HL-60/S4 (cell line): ENCODE results near the gene HIPK2.

Source experiments
- in situ Hi-C: fragments of 300-500 bp; cut with MboI; formaldehyde crosslinking; loops from 2 replicates; pipeline ENCODE4 v1.14.3; 2022; ENCODE audit warnings: low sequenced_read_pairs

Gene HIPK2

DNA sequence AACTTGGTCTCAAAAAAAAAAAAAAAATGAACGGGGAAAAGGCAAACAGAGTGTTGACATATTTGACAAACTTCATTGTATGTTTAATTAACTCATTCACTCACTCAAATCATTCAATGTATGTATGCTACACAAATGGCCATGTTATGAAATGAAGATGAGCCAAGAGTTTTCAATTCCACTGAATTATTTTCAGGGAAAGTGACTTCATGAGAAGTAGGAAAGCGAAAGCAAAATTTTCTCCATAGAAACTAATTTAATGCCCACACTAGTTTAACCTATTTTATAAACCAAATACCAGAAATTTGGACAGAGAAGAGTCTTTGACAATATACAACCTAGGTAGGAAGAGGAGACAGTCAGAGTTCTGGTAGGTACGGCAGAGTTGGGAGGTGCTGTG lies 119.5 kb downstream of the HIPK2 start:
- in situ Hi-C loops = no loop called here

DNA sequence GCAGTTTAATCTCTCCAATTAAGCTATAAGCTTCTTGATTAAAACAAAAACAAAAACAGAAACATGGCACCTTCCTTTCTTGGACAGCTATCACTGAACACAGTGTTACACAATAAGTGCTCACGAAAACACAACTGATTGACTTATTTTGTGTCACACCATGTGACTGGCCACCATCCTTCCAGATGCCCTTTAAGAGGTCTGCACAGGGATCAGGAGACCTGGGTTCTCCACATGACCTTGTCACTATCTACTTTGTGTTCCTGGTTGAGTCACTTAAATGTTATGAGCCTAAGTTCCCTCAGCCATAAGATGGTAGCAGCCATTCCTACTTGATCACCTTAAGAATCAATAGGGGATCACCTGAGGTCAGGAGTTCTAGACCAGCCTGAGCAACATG lies 120.1 kb downstream of the HIPK2 start:
- in situ Hi-C loops = no loop called here

GRCh38 chr7:139656387-139656786 lies 121.4 kb downstream of the HIPK2 start:
- in situ Hi-C loops = no loop called here

DNA sequence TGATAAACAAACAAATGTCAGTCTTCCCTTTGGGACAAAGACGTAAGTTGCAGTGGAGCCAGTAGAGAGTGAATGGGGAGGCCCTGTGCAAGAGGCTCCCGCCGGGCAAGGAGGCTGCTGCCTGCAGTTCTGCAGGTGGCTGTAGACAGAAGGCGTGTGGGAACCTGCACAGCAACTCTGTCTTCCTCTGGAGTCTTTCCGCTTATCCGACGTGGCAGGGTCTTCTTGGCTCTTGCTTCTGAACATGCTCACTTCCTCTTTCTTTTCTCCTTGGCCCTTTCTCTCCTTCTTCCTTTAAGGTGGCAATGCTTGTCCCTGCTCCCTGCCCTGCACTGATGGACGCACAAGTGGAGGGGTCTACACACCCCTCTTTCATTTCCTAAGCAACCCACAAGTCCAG lies 122.5 kb downstream of the HIPK2 start:
- in situ Hi-C loops = no loop called here

DNA sequence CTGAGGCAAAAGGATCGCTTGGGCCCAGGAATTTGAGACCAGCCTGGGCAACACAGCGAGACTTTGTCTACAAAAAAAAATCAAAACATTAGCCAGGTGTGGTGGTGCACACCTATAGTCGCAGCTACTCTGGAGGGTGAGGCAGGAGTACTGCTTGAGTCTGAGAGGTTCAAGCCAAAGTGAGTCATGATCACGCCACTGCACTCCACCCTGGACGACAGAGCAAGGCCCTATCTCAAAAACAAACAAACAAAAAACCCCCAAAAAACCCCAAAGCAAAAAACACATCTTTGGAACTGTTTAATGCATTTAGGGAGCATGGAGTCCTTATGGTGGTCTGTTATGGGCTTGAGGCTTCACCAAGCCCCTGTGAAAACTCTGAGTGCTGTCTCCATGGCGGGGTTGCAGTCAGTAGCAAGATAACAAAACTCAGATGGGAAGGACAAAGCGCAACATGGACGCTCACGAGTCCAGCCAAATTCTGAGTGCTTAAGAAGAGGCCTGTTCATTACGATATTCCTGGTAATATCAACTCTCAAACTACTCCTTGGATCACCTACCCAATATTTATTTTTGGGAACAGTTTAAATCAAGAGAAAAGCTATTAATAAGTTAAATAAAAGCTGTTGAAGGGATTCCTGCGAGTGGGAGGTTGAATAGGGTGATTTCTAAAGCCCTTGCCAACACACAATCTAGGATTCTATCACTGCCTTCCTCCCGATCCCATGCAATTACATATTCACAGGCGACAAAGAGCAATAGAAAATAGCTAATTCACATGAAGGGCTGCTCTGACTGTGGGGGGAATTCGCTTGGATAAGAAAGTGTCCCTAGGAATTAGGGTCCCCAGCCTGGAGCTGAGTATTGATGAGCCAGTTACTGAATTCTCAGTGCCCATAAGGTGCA lies 123.3 kb downstream of the HIPK2 start:
- in situ Hi-C loops = no loop called here

DNA sequence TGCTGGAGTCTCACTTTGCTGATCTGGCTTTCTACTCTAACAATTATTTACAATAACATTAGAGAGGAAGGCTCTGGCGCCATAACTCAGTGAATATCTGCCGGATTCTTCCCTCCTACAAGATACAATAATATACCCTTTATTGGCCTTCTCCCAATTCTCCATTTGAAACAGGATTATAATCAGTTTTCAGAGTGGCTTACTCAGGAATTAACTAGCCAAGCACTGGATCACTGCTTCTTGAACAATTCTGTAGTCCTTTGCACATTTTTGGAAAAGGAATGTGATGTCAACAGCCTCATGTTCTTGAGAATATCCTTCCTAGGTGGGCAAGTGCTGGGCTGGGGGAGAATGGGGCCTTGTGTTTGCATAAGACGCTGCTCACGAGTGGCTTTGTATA lies 125.9 kb downstream of the HIPK2 start:
- in situ Hi-C loops = no loop called here

DNA sequence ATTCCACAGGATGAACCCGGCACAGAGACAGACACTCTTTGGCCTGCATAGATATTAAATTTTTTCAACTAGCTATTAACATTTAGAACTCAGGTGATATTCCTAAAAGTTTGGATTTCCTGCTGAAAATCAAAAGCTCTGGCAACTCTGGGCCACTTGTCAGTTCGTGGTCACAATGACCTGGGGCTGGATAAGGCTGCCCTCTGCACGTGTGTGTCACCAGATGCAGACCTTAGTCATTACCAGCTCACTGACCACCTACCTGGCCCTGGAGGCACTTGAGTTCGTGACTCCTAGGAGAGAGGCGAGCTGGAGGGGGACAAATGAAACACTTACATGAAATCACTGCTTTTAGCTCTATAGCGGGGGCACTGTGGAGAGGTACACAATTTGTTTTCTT lies 126.5 kb downstream of the HIPK2 start:
- in situ Hi-C loops = no loop called here

DNA sequence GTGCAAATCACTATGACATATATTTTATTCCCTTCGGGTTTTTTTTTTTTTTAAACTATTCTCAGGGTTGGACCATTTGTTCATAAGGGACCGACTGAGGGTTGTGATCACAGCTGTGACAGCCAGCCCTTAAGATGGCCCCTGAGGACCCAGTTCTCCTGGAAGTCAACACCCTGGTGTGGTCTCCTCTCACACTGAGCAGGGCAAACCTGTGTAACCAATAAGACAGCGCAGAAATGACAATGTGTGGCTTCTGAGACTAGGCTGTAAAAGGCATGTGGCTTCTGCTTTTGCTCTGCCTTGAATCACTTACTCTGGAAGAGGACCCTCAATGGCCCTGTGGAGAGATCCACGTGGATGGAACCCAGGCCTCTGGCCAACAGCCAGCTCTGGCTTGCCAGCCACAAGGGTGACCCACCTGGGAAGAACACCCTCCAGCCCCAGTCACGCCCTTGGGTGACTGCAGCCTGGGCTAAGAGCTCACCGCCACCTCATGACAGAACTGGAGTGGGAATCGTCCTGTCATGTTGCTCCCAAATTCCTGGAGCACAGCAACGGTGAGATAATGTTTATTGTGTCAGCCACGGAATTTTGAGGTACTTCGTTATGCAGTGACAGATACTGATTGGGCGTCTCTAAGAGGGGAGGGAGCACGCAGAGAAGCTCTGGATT lies 127.2 kb downstream of the HIPK2 start:
- in situ Hi-C loops = no loop called here

- in situ Hi-C loops = loop anchor here (10.0 to 25.0 kb wide), 2 partner anchors 356 to 688 kb away; no protein-coding TSS in a partner anchor
Measured at GRCh38 chr7:139648941-139649425, 128.8 kb downstream of the HIPK2 start.

DNA sequence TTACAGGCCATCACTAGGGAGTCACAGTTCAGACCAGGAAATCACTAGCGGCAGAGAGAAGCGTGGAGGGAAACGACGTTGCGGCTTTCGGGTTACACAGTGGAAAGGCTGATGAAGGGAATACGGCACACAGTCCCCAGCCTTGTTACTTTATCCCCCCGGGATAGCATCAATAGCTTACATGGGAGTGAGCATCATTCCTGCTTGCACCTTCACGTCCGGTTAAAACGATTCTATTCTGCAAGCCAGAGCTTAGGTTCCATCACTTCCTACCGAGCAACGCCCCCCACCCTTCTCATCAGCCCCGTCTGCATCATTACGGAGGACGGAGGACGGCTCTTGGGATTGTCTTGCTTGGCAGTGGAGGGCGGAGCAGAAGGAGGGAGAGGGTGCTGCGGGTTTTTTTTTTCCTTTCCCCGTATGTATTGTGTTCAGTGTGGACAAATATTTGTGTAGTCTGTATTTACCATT lies 129.4 kb downstream of the HIPK2 start:
- in situ Hi-C loops = loop anchor here (10.0 to 25.0 kb wide), 2 partner anchors 356 to 689 kb away; no protein-coding TSS in a partner anchor

- in situ Hi-C loops = loop anchor here (10.0 to 25.0 kb wide), 2 partner anchors 357 to 689 kb away; no protein-coding TSS in a partner anchor
Measured at GRCh38 chr7:139647814-139648390, 129.9 kb downstream of the HIPK2 start.

GRCh38 chr7:139647085-139647484 lies 130.7 kb downstream of the HIPK2 start:
- in situ Hi-C loops = loop anchor here (10.0 to 25.0 kb wide), 2 partner anchors 358 to 690 kb away; no protein-coding TSS in a partner anchor

- in situ Hi-C loops = loop anchor here (10.0 to 25.0 kb wide), 2 partner anchors 358 to 691 kb away; no protein-coding TSS in a partner anchor
Measured at GRCh38 chr7:139646566-139646965, 131.2 kb downstream of the HIPK2 start.

DNA sequence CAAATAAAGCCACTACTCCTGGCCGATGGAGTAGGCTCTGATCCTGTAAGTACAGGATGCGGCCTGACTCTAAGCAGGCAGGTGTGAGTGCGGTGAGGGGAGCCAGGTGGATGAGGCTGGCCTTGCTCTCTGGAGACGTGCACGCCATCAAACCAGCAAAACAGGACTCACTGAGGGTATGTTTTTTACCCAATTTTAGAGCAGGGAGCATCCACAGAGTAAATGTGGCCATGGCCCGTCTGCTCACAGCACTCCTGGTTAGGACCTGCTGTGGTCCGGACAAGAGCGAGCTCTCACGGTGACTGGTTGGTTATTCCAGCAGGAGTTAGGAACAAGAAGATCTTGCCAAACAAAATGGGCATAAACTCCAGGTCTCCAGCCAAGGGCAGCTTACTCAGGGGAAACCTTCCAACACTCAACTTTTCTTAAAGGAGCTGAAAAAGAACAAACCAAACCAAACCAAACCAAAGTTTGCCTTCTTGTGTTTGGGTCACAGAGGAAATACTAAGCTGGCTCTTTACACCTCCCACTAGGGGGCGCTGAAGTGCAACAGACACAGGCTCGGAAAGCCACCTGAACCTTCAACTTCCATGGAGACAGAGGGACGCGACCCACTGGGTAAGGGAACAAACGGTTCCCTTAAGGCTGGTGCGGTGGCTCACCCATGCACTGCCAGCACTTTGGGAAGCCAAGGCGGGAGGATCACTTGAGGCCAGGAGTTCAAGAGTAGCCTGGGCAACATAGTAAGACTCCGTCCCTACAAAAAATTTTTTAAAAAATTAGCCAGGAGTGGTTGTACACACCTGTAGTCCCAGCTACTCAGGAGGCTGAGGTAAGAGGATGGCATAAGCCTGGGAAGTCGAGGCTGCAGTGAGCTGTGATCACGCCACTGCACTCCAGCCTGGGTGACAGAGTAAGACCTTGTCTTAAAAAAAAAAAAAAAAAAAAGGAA lies 131.9 kb downstream of the HIPK2 start:
- in situ Hi-C loops = loop anchor here (10.0 to 25.0 kb wide), 2 partner anchors 359 to 691 kb away; no protein-coding TSS in a partner anchor

DNA sequence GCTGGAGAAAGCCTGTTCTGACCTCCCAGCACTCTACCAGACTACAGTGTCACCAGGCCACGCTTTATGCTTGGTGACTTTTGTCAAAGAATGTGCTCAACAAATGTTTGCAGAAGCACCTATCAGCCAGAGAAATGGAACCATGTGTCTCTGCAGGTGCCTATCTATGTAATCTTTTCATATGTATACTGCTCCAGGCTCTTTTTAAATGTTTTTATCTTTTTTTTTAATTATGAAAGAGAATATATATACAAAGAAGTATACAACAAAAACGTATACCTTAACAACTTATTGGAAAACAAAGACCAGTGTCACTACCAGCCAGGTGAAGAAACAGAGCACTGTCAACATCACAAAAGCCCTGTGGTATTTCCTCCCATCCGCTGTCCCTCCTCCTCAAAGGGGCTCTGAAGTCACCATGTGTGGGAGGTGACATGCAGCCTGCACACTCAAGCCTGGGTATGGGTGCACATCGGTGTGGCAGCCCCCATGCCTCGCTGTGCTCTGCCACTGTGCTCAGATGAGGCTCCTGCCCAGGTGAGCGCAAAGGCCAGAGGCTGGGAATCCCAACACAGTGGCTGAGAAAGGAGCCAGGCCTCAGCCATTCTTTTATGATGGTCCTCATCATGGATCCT lies 133.7 kb downstream of the HIPK2 start:
- in situ Hi-C loops = loop anchor here (10.0 to 25.0 kb wide), 2 partner anchors 361 to 693 kb away; no protein-coding TSS in a partner anchor

DNA sequence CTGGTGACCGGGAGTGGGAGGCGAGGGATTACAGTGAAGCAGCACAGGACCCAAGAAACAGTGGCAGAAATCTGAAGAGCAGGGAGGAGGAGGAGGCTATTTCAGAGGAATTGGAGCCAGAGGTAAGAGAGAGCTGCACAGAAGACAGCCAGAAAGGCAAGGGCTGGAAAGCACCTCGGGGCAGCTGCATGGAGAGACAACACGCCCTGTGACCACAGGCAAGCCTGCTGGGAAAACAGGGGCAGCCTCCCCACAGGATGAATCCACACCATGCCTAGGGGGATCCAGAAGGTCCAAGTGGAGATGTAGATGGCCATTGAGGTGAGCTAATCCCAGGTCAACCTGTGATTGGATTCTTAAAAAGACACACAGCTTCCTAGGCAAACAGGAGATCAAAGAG lies 135.5 kb downstream of the HIPK2 start:
- in situ Hi-C loops = loop anchor here (10.0 to 25.0 kb wide), 2 partner anchors 363 to 695 kb away; no protein-coding TSS in a partner anchor

- in situ Hi-C loops = loop anchor here (10.0 to 25.0 kb wide), 2 partner anchors 363 to 696 kb away; no protein-coding TSS in a partner anchor
Measured at GRCh38 chr7:139641337-139641992, 136.3 kb downstream of the HIPK2 start.

DNA sequence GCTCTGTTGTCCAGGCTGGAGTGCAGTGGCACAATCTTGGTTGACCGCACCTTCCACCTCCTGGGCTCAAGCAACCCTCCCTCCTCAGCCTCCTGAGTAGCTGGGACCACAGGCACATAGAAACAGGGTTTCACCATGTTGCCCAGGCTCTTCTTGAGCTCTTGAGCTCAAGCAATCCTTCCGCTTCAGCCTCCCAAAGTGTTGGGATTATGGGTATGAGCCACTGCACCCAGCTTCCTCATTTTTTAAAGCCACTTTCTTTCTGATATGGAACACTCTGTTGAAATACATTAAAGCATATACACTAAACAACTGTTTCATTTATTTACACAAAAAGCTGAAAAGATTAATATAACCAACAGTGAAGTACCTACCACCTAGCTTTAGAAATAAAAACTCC lies 137.1 kb downstream of the HIPK2 start:
- in situ Hi-C loops = loop anchor here (10.0 to 25.0 kb wide), 2 partner anchors 364 to 697 kb away; no protein-coding TSS in a partner anchor
